Measurements from ENCODE around the gene ADGRG6.

DNA sequence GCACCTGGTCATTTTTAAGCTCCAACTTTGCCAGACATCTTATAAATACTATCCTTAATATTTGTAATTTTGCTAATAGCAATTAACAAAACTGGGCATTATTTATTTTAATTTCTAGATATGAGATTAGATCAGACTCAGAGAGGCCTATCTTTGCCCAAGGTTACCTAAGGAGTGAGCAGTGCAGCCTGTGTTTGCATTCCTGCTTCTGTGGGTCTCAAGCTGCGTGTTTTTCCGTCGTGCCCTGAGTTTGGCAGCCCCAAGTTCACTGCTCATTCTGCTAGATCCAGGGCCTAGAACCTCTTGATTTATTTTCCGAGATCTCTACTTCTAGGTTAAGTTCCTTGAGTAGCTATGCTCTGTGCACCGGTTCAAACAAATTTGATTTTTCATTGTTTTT is 11.0 kb upstream of the ADGRG6 start:
- TF ChIP-seq, protein P1, sequence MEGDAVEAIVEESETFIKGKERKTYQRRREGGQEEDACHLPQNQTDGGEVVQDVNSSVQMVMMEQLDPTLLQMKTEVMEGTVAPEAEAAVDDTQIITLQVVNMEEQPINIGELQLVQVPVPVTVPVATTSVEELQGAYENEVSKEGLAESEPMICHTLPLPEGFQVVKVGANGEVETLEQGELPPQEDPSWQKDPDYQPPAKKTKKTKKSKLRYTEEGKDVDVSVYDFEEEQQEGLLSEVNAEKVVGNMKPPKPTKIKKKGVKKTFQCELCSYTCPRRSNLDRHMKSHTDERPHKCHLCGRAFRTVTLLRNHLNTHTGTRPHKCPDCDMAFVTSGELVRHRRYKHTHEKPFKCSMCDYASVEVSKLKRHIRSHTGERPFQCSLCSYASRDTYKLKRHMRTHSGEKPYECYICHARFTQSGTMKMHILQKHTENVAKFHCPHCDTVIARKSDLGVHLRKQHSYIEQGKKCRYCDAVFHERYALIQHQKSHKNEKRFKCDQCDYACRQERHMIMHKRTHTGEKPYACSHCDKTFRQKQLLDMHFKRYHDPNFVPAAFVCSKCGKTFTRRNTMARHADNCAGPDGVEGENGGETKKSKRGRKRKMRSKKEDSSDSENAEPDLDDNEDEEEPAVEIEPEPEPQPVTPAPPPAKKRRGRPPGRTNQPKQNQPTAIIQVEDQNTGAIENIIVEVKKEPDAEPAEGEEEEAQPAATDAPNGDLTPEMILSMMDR (conservative IDR thresholded peaks at IDR 0.05 in 1 of 2, IDR thresholded peaks at IDR 0.05 in 1 of 2; ENCODE audit: low read depth in 1 of 2, low read length in 2 of 2): no peak
- TF ChIP-seq EZH2 (IDR thresholded peaks at IDR 0.05; ENCODE audit: low read length, missing control alignments): no peak
